GM19238 (cell line): ENCODE results near the gene FRS2.

Source experiments
- DNase-seq: peaks from one replicate; pipeline ENCODE4 v3.0.0; 2011; ENCODE audit warnings: low spot score; ENCODE audit not compliant: insufficient read length

Gene FRS2

DNA sequence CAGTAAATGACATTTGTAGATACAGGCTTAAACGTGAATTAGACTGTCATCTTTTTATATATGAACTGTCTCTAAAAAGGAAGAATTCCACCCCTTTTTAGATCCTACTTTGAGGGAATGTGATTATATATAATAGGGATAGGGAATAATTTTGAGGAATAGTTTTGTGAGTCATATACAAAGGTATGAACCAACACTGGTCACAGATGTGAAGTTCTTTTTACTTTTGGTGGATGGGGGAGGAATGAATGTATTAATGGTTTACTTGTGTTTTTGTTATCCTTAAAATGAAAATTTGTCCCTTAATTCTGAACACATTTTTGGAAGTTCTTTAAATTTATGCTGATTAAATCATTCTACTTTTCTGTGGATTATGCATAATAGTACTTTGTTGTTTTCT is 30.4 kb downstream of the FRS2 start:
- no peak for DNase-seq

DNA sequence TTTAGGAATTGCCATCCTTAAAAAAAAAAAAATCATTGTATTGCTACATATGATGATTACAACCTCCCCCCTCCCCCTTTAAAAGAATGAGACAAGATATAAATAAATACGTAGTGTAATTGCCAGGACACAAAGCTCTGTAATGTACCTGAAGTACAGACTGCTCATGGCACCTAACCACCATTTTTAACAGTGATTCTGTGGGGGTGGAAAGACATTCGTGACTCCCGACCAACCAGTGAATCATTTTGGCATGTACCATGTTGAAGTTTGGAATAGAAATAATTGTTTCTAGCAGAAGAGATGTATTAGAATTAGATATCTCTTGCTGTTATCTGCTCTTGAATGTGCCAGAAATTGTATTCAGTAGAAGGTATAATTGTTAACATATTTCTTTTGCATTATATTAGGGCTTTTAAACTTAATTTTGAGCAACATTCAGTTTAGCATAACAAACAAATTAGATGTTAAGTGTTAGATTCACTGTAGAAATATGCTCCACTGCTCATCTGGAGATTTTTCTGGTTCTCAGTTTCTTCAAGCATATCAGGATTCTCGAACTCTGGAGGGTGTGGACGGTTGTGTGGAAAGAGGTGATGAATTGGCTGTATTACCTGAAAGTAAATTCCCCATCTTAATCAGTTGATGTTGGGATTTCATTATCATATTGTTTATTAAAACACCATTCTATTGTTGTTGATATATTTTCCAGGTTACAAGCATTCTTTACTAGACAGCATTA is 31.1 kb downstream of the FRS2 start:
- DNase-seq = no peak

DNA sequence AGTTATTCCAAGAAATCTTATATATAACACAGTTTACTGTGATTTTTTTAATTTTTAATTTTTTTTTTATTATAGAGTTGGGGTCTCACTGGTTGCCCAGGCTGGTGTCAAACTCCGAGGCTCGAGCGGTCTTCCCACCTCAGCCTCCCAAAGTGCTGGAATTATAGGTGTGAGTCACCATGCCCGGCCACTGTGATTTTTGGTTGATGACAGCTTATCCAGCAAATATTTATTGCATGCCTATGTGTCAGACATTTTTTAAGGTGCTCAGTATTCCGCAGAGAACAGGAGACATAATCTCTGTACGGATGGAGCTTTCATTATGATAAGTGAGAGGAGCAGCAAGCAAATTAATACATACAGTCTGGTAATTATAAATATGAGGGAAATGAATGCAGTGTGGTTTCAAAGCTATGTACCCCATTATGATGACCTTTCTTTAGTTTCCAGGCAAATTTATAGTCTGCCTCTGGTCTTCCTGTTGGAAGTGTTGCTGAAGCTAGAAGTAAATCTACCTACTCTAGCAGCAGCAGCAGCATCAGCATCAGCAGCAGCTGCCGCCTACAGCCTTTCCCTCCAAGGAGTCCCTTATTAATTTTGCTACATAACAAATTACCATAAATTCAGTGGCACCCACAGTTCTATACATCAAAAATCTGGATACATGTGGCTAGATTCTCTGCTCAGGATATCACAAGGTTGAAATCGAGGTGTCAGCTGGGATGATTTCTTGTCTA is 32.3 kb downstream of the FRS2 start:
- no peak for DNase-seq

GRCh38 chr12:69508091-69508490 is 37.9 kb downstream of the FRS2 start:
- DNase-seq = no peak

DNA sequence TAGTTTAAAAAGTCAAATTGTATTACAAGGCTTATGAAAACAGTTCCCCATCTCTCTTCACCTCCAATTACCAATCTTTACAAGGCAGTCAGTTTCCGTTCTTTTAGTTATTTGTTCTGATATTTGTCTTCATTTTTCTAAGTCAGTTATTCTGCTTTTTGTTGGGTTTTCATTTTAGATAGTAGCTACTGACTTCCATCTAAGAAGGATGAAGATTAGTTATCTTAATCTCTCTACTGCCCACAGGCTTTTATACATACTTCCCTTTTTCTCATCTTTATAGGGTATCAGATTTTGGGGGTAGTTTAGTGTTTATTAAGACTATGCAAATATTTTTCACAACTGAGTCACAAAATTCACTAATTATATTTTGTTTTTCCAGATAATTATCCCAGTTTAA is 38.4 kb downstream of the FRS2 start:
- no peak for DNase-seq

GRCh38 chr12:69509308-69509736 is 39.1 kb downstream of the FRS2 start:
- DNase-seq = no peak

DNA sequence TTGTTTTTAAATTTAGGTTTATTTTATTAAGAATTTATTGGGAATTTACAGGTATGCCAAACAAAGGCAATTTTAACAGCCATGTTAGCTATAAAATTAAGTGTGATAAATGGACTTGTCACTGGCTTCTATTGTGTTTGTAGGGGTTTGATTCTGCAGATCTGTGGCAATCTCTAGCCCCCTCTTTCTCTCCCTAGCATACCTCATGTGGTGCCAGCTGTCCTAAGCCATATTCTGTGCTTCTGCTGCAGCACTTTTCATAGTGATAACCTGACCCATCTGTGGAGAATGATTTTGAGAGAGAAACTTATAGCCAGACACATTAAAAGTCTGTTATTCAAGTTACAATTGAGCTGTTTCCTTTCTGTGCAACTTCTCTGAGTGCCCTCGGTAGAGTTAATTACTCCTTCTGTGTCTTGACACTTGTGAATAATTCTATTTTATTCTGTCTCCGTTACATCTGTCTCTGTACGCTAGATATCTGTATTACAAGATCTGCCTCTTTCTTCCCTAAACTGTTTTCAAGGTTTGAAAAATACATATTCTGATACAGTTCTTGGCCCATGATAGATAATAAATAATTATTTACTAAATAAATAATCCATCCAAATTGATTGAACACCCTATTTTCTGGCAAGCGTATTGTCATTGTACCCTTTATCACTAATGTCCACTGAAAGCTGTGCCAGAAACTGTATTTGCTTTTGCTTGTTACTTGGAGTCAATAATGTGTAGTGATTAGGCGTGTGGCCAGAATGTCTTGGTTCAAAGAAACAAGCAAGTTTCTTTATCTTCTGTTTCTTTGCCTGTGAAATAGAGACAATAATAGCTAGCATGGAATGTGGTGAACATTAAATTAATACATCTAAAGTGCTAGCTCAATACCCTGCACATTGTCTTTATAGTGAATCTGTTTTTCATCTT is 40.0 kb downstream of the FRS2 start:
- no peak for DNase-seq

DNA sequence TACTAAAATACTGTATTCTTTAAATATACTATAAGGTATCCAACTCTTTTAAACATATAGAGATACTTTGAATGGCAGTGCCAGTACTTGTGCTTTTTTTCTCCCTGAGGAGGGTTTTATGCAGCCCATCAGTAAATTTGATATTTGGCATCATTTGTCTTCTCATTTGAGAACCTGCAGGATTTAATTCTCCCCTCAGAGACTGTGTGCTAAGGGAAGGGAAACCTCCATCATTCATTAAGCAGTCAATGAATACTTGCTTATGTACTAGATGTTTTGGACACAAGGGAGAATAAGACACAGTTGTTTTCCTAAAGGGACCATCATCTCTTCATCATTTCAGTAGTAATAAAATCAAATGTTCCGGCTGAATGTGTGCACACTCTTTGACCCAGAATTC is 40.8 kb downstream of the FRS2 start:
- no peak for DNase-seq

DNA sequence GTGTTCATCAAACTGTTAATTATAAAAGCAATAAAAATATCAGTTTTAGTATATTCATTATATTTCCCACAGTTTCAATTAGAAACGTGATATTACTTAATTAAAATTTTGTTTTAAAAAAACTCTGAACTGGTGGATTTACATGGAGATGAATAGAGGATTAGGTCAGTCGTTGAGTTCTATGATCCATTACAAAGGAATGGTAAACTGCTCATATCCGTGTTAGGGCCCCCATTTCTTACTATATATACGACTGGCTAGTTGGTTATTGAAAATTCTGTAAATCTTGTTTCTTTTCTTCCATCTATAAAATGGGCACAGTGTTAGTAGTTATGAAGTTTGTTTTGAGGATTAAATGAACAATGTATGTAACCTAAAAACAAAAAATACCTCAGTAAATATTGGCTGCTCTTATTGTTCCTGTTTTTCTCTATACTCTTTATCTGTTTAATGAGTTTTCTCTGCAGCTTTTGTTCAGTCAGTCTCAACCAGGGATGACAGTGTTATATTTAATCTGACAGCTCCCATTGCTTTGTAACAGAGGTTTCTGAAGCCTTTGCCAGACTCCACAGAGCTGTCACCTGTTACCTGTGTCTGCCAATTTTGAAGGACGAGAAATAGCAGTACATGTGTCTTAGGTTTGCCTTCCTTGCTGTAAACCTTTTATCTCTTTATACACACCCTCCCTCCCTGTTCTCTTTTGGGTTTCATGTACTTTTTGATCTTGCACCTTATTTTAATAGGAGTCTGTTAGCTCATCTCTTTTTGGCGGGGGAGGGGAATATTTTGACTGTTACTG is 41.5 kb downstream of the FRS2 start:
- no peak for DNase-seq

DNA sequence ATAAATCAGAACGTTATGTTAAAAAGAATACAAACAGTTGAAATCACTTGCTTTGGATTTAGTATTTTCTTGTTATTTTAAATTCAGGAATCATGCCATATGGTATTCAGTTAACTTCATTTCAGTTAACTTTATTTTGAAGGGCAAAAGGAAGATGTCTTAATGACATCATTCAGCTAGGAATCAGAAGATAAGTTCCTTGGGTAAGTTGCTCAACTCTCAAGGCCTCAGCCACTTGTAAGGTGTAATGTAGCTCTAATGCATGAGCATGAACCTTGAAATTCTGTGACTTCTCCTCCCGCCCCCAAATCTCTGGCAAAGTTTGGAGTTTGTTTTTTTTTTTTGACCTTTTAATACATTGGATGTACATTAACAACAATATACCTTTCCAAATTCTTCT is 42.6 kb downstream of the FRS2 start:
- DNase-seq = no peak

- no peak for DNase-seq
These were observed 43.1 kb downstream of the FRS2 start for GRCh38 chr12:69513297-69513696.

GRCh38 chr12:69514111-69514510 is 43.9 kb downstream of the FRS2 start:
- DNase-seq = no peak

DNA sequence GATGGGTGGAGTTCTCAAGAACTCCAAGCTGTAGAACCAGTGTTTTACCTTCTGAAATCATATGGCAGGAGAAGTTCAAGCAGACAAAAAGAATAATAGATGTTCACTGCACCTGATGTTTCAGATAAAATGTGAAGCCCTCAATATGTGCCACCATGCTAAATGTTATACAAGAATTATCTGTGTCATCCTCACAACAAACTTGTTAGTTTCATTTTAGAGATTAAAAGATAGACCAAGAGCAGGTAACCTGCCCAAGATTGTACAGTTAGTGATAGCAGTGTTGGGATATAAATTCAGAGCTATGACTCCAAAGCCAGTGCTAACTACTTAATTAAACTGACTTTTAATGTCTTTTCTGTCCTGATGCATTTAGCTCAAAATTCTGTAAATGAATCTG is 44.7 kb downstream of the FRS2 start:
- no peak for DNase-seq

- no peak for DNase-seq
These were observed 45.3 kb downstream of the FRS2 start for GRCh38 chr12:69515394-69515930.

DNA sequence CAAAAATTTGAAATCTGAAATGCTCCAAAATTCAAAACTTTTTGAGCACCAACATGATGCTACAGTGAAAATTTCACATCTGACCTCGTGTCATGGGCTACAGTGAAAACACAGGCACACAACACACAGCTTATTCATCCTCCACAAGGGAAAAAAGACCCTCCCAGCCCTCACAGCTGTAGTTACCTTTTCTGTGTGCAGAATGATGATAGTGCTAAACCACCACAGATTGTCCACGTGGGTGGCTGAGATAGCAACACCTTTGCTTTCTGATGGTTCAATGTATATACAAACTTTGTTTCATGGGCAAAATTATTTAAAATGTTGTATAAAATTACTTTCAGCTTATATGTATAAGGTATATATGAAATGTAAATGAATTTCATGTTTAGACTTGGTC is 46.8 kb downstream of the FRS2 start:
- DNase-seq = no peak

DNA sequence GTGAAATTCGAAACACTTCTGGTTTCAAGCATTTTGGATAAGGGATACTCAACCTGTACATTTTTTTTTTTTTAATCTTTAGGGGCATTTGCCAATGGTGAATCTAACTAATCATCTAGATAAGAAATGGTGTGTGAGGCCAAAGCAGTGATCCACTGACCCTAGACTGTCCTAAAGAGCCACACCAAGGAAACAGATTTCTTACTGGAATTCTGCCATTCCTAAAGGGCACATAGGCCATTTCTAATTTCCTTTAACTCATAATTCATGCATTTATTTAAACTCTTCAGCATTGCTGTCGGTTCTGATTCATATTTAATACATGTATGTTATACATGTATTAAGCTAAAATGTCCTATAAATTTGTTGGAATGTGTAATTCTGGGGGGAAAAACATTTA is 47.2 kb downstream of the FRS2 start:
- DNase-seq = no peak

DNA sequence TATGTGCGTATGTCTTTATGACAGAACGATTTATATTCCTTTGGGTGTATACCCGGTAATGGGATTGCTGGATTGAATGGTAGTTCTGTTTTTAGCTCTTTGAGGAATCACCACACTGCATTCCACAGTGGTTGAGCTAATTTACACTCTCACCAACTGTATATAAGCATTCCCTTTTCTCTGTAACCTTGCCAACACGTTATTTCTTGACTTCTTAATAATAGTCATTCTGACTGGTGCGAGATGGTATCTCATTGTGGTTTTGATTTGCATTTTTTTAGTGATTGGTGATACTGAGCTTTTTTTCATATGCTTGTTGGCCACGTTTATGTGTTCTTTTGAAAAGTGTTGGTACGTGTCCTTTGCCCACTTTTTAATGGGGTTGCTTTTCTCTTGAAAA is 49.7 kb downstream of the FRS2 start:
- no peak for DNase-seq

- DNase-seq = no peak
These were observed 53.5 kb downstream of the FRS2 start for GRCh38 chr12:69523433-69524330.

- DNase-seq = no peak
These were observed 54.1 kb downstream of the FRS2 start for GRCh38 chr12:69524331-69524630.
